Measurements from ENCODE around the gene GBX2.

- TF ChIP-seq CTCF (IDR thresholded peaks at IDR 0.05), result no peak
- no peak for TF ChIP-seq POLR2A (IDR thresholded peaks at IDR 0.05)
- no peak for TF ChIP-seq EP300 (IDR thresholded peaks at IDR 0.05)
Measured at GRCh38 chr2:236200378-236200777, 32.2 kb upstream of the GBX2 start.
